ENCODE results near the gene MTA3. TPM values are rescaled to one million over a fixed set of nuclear protein-coding genes. Genes with fewer than 3 reads are reported as not detected.

MTA3 gene
- total and polyA plus RNA-seq, 2 donors (not counting 3 experiments of a cell fraction or from before 2014, with no cell fraction given), result 36.3 to 53.3 TPM

DNA sequence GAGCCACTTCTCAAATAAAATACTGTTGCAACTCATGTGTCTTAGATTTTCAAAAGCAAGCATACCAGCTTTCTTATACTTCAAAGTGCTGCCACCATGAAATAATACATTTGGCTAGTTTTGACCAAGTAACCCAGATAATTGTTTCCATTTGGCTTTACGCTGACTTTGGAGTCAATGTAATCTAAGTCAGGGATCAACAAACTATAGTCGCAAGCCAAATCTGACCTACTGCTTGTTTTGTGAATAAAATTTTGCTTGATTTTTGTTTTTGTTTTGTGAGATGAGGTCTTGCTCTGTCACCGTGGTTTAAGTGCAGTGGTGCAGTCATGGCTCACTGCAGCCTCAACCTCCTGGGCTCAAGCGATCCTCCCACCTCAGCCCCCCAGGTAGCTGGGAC lies 130.5 kb downstream of the MTA3 start:
- no peaks in the 10 kb centered on the region for H3K9me3 ChIP-seq (replicated peaks; ENCODE audit: control insufficient read depth, insufficient read depth, low read length)
- H3K9me1 ChIP-seq (replicated peaks; ENCODE audit: control insufficient read depth, extremely low read depth, insufficient read depth, low read length), result no peaks in the 10 kb centered on the region
- H2AFZ ChIP-seq (ENCODE audit: low read depth, low read length), result no peak overlapping the region
- H4K20me1 ChIP-seq (replicated peaks; ENCODE audit: control insufficient read depth, extremely low read depth, insufficient read depth, low read length), result no peaks in the 10 kb centered on the region
- H3K4me3 ChIP-seq (replicated peaks in 1 of 3; ENCODE audit: insufficient read depth in 1 of 3, low read depth in 1 of 3, low read length in 3 of 3), result no peak overlapping the region
- dilution Hi-C loops (cut with MboI; ENCODE audit: extremely low pct_ligation_motif_present, low sequenced_read_pairs) (no loop called here), intact Hi-C loops (cut with micrococcal nuclease) (no loop called here)
- H3K9ac ChIP-seq (replicated peaks; ENCODE audit: extremely low read depth, insufficient read depth, low read length), result no peak overlapping the region
- H3K79me2 ChIP-seq (ENCODE audit: control insufficient read depth, insufficient read depth, low read length), result no peaks in the 10 kb centered on the region
- TF ChIP-seq POLR2A (IDR thresholded peaks at IDR 0.05; ENCODE audit: low read depth, low read length) (no peak), FOS (IDR thresholded peaks at IDR 0.05; ENCODE audit: borderline replicate concordance, insufficient read depth, low read length) (no peak), MYC (IDR thresholded peaks at IDR 0.05; ENCODE audit: low read depth, low read length) (no peak), POLR2AphosphoS5 (IDR thresholded peaks at IDR 0.05; ENCODE audit: insufficient read depth, low read depth, low read length) (no peak), EZH2 (IDR thresholded peaks at IDR 0.05; ENCODE audit: borderline replicate concordance, low read depth, low read length, severe bottlenecking) (no peak), GATA2 (IDR thresholded peaks at IDR 0.05; ENCODE audit: insufficient read depth, insufficient read length, low read depth, low read length) (no peak), JUN (IDR thresholded peaks at IDR 0.05; ENCODE audit: borderline replicate concordance, insufficient read depth, insufficient read length, low read depth) (no peak)
- TF ChIP-seq, protein P1, sequence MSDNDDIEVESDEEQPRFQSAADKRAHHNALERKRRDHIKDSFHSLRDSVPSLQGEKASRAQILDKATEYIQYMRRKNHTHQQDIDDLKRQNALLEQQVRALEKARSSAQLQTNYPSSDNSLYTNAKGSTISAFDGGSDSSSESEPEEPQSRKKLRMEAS (IDR thresholded peaks at IDR 0.05; ENCODE audit: insufficient read depth, insufficient read length), result no peak
- TF ChIP-seq, protein P2, sequence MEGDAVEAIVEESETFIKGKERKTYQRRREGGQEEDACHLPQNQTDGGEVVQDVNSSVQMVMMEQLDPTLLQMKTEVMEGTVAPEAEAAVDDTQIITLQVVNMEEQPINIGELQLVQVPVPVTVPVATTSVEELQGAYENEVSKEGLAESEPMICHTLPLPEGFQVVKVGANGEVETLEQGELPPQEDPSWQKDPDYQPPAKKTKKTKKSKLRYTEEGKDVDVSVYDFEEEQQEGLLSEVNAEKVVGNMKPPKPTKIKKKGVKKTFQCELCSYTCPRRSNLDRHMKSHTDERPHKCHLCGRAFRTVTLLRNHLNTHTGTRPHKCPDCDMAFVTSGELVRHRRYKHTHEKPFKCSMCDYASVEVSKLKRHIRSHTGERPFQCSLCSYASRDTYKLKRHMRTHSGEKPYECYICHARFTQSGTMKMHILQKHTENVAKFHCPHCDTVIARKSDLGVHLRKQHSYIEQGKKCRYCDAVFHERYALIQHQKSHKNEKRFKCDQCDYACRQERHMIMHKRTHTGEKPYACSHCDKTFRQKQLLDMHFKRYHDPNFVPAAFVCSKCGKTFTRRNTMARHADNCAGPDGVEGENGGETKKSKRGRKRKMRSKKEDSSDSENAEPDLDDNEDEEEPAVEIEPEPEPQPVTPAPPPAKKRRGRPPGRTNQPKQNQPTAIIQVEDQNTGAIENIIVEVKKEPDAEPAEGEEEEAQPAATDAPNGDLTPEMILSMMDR (IDR thresholded peaks at IDR 0.05; ENCODE audit: extremely low read depth in 1 of 2, insufficient read depth in 1 of 2, low read depth in 1 of 2, low read length in 2 of 2), result no peak
- CTCF ChIA-PET, result no interaction called here
- no peaks in the 10 kb centered on the region for H3K4me1 ChIP-seq (ENCODE audit: control insufficient read depth, extremely low read depth, insufficient read depth, low read length)
- DNase-seq (ENCODE audit: low read depth, low spot score), result no peak
- FAIRE-seq, result no peak
- BruUV-seq (replicated peaks), result TSS peak; percentile 4
- H3K27ac ChIP-seq (ENCODE audit: insufficient read depth, low read depth, low read length), result no peak overlapping the region
- no peak overlapping the region for H3K4me2 ChIP-seq (ENCODE audit: insufficient read depth, low read length)
- POLR2A ChIA-PET, result no interaction called here
- no peaks in the 10 kb centered on the region for H3K36me3 ChIP-seq (ENCODE audit: control insufficient read depth in 2 of 2, extremely low read depth in 1 of 2, insufficient read depth in 2 of 2, low read length in 2 of 2)
- no peaks in the 10 kb centered on the region for H3K27me3 ChIP-seq (ENCODE audit: control insufficient read depth in 2 of 2, insufficient read depth in 2 of 2, low read length in 2 of 2)

Data from endothelial cell of umbilical vein (primary cell).